K562 (cell line): ENCODE results near the gene ZNF280C. TPM values are rescaled to one million over a fixed set of nuclear protein-coding genes. Genes with fewer than 3 reads are reported as not detected.

ENCODE experiments used
- CHD2 ChIP-seq: IDR thresholded peaks from 2 replicates; pipeline ENCODE4 v1.6.1; 2011; ENCODE audit warnings: low read depth, low read length
- KAT2B ChIP-seq: IDR thresholded peaks from one replicate; pipeline ENCODE4 v1.6.1; 2012; ENCODE audit warnings: low read depth, mild to moderate bottlenecking, control low read depth, inconsistent platforms, low read length, moderate library complexity
- KDM1A ChIP-seq, 2 experiments: fragments of 450-650 bp; IDR thresholded peaks; 2 replicates each; pipeline ENCODE4 v1.6.1; 2016; ENCODE audit warnings: mild to moderate bottlenecking in 2 of 2
- KHSRP ChIP-seq: fragments of 450-650 bp; IDR thresholded peaks from 2 replicates; pipeline ENCODE4 v1.6.1; 2017
- L3MBTL2 ChIP-seq: fragments of 450-650 bp; IDR thresholded peaks from 2 replicates; pipeline ENCODE4 v1.6.1; 2016; ENCODE audit warnings: mild to moderate bottlenecking, moderate library complexity
- NCOA1 ChIP-seq: fragments of 450-650 bp; IDR thresholded peaks from 2 replicates; pipeline ENCODE4 v1.6.1; 2016; ENCODE audit warnings: low read depth
- NFE2L1 ChIP-seq: fragments of 450-650 bp; IDR thresholded peaks from 2 replicates; pipeline ENCODE4 v1.6.1; 2016; ENCODE audit warnings: missing genetic modification characterization, low read depth, mild to moderate bottlenecking, missing compliant biosample characterization, moderate library complexity, borderline replicate concordance
- NR2C1 ChIP-seq, 2 experiments: fragments of 450-650 bp; IDR thresholded peaks; 2 replicates each; pipeline ENCODE4 v1.6.1; 2017; ENCODE audit warnings: mild to moderate bottlenecking in 2 of 2, antibody characterized with exemption in 1 of 2, inconsistent platforms in 1 of 2, missing compliant biosample characterization in 1 of 2, missing genetic modification characterization in 1 of 2
- POLR2AphosphoS2 ChIP-seq: IDR thresholded peaks from 2 replicates; pipeline ENCODE4 v1.6.1; 2012; ENCODE audit warnings: low read length, improper control_type of control experiment
- POLR2B ChIP-seq: fragments of 450-650 bp; IDR thresholded peaks from 2 replicates; pipeline ENCODE4 v1.6.1; 2018; ENCODE audit warnings: low read depth; ENCODE audit not compliant: partially characterized antibody
- RBBP5 ChIP-seq: fragments of 200-600 bp; sonication (generic); IDR thresholded peaks from 2 replicates; pipeline ENCODE4 v1.6.1; 2012; ENCODE audit warnings: borderline replicate concordance, mild to moderate bottlenecking, low read length, control low read depth, inconsistent platforms; ENCODE audit not compliant: insufficient read depth, poor library complexity, severe bottlenecking
- RHOXF2B ChIP-seq: fragments of 250-450 bp; sonication (Bioruptor Pico); conservative IDR thresholded peaks from 2 replicates; pipeline ENCODE4 v1.5.1; 2021
- SNIP1 ChIP-seq: fragments of 450-650 bp; IDR thresholded peaks from 2 replicates; pipeline ENCODE4 v1.7.1; 2017; ENCODE audit warnings: low read depth, mild to moderate bottlenecking
- SP1 ChIP-seq: sonication (generic); formaldehyde crosslinking; IDR thresholded peaks from 2 replicates; pipeline ENCODE4 v1.8.1; 2022; ENCODE audit warnings: mild to moderate bottlenecking, missing genetic modification reagents
- SRSF1 ChIP-seq: fragments of 200-400 bp; formaldehyde crosslinking; IDR thresholded peaks from 2 replicates; pipeline ENCODE4 v1.6.1; 2017; ENCODE audit warnings: mild to moderate bottlenecking, low read depth, low read length, moderate library complexity
- SRSF3 ChIP-seq: fragments of 200-400 bp; formaldehyde crosslinking; IDR thresholded peaks from 2 replicates; pipeline ENCODE4 v1.6.1; 2016; ENCODE audit warnings: mild to moderate bottlenecking, low read length, moderate library complexity; ENCODE audit not compliant: insufficient read depth
- THAP12 ChIP-seq: fragments of 250-450 bp; sonication (Bioruptor Pico); IDR thresholded peaks from 2 replicates; pipeline ENCODE4 v1.9.0; 2021; ENCODE audit warnings: mild to moderate bottlenecking, inconsistent platforms
- ZKSCAN1 ChIP-seq: fragments of 150-350 bp; IDR thresholded peaks from 2 replicates; pipeline ENCODE4 v1.6.1; 2016; ENCODE audit warnings: low read depth, low read length
- ZNF165 ChIP-seq: fragments of 250-450 bp; sonication (Bioruptor Pico); IDR thresholded peaks from 2 replicates; pipeline ENCODE4 v1.4.0; 2020; ENCODE audit warnings: borderline replicate concordance
- ZNF239 ChIP-seq: fragments of 250-450 bp; sonication (Bioruptor Pico); IDR thresholded peaks from 2 replicates; pipeline ENCODE4 v1.4.0; 2020; ENCODE audit warnings: mild to moderate bottlenecking
- ZNF41 ChIP-seq: fragments of 250-450 bp; sonication (Bioruptor Pico); conservative IDR thresholded peaks from 2 replicates; pipeline ENCODE4 v1.4.0; 2020; ENCODE audit warnings: mild to moderate bottlenecking
- ZNF707 ChIP-seq: fragments of 250-450 bp; sonication (Bioruptor Pico); conservative IDR thresholded peaks from 2 replicates; pipeline ENCODE4 v1.8.0; 2022; ENCODE audit warnings: inconsistent platforms, mild to moderate bottlenecking, moderate library complexity
- ZNF778 ChIP-seq: fragments of 450-650 bp; formaldehyde crosslinking; IDR thresholded peaks from 2 replicates; pipeline ENCODE4 v1.4.0; 2020; ENCODE audit warnings: mild to moderate bottlenecking, moderate library complexity
- polyA plus RNA-seq, 8 experiments: library from polyadenylated mRNA; depleted of rRNA in 4 of 8; stranded (reverse) in 5 of 8; unstranded in 3 of 8; fragments of >200 nt; fragmentation: Nextera tagmentation in 2 of 8; fragmentation: Illumina TruSeq in 1 of 8; extraction: Ambion mirVana in 2 of 8; extraction: Trizol in 1 of 8; gene quantifications; 2 replicates each; pipeline versions ENCODE4 v1.2.1 to v1.2.3, GENCODE V29; 2011 to 2014; ENCODE audit warnings: inconsistent platforms in 1 of 8, missing spikeins in 1 of 8
- total RNA-seq, 7 experiments: library from RNA; depleted of rRNA in 6 of 7; stranded (reverse); fragments of >200 nt in 6 of 7; fragmentation: Illumina TruSeq in 2 of 7; extraction: Trizol in 2 of 7; gene quantifications; 2 replicates each; pipeline versions ENCODE4 v1.2.1 to v1.2.3, GENCODE V29; 2011 to 2021; ENCODE audit warnings: low replicate concordance in 1 of 7
- TF ChIP-seq, protein P1 (sequence below): fragments of 450-650 bp; conservative IDR thresholded peaks from 2 replicates; pipeline ENCODE4 v1.6.1; 2016; ENCODE audit warnings: missing genetic modification characterization, low read depth, mild to moderate bottlenecking, missing compliant biosample characterization, moderate library complexity
- TF ChIP-seq, protein P2 (sequence below): sonication (generic); formaldehyde crosslinking; IDR thresholded peaks from 2 replicates; pipeline ENCODE4 v1.9.0; 2022; ENCODE audit warnings: mild to moderate bottlenecking, missing genetic modification reagents
- TF ChIP-seq, protein P3 (sequence below): sonication (generic); formaldehyde crosslinking; IDR thresholded peaks from 2 replicates; pipeline ENCODE4 v1.5.0; 2020; ENCODE audit warnings: missing genetic modification reagents

The ZNF280C gene
- total and polyA plus RNA-seq, 9 of the 15 experiments (the other 6 are each of a cell fraction or from before 2014, with no cell fraction given), result 1.6 to 8.3 (median 4.4) TPM

DNA sequence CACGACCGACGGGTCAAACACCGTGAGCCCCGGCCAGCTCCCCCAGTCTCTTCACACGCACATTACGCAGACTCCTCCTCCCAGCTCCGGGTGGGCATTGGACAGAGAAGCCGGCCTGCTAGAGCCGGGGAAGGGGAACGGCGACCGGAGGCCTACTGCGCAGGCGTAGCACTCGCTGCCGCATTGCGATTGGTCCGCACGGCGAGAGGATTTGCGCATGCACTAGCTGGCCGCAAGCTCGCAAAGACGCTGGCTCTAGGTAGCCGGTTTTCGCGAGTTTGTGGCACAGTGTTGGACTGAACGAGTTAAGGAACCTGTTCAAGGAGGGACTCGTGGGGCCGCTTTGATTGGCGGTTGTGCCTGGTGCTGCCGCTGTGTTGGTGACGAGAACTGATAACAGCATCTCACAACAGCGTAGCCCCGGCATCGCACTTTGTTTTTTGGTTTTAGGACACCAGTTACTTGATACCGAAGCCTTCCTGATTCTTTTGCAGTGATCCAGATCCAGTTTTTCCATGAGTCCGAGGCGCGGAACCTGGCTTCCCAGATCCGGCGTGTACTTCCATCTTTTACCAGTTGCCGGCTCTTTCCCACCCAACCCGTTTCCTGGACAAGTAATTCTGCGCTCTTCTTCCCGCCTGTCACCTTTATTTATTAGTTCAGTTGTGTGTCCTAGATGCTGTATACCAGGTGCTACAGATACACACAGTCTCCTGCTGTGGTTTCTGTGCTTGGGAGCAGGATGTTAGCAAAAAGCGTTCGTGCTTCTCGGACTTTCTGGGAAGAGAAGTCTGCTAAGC, 102.8 kb downstream of the ZNF280C start, which contains the start of gene AIFM1 (continued):
- TF ChIP-seq ZNF707 (no peak), POLR2AphosphoS2 (no peak), POLR2B (peak; percentile 79), SNIP1 (no peak), SP1 (CRISPR knock-in tag) (peak; percentile 85; the same call in 1 of the 2 replicates), CHD2 (no peak), NFE2L1 (tag) (no peak), THAP12 (CRISPR knock-in tag) (no peak), ZNF778 (CRISPR knock-in tag) (no peak), RBBP5 (no peak), SRSF1 (no peak), L3MBTL2 (peak; percentile 71; the same call in 1 of the 2 replicates), NCOA1 (peak; percentile 45), KAT2B (no peak), KHSRP (no peak), ZNF165 (CRISPR knock-in tag) (no peak), SRSF3 (no peak), NR2C1 (IDR thresholded peaks at IDR 0.05) (no peak), NR2C1 (tag; IDR thresholded peaks at IDR 0.05) (no peak), RHOXF2B (CRISPR knock-in tag) (no peak), ZKSCAN1 (no peak; the same call in 1 of the 2 replicates), KDM1A (IDR thresholded peaks at IDR 0.05) (peak; percentile 19 to 62; a peak in 2 of 4 replicates), ZNF41 (CRISPR knock-in tag) (no peak), ZNF239 (no peak)
- TF ChIP-seq, protein P1, sequence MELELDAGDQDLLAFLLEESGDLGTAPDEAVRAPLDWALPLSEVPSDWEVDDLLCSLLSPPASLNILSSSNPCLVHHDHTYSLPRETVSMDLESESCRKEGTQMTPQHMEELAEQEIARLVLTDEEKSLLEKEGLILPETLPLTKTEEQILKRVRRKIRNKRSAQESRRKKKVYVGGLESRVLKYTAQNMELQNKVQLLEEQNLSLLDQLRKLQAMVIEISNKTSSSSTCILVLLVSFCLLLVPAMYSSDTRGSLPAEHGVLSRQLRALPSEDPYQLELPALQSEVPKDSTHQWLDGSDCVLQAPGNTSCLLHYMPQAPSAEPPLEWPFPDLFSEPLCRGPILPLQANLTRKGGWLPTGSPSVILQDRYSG (tag), result no peak
- TF ChIP-seq, protein P2, sequence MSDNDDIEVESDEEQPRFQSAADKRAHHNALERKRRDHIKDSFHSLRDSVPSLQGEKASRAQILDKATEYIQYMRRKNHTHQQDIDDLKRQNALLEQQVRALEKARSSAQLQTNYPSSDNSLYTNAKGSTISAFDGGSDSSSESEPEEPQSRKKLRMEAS (CRISPR knock-in tag), result no peak
- TF ChIP-seq, protein P3, sequence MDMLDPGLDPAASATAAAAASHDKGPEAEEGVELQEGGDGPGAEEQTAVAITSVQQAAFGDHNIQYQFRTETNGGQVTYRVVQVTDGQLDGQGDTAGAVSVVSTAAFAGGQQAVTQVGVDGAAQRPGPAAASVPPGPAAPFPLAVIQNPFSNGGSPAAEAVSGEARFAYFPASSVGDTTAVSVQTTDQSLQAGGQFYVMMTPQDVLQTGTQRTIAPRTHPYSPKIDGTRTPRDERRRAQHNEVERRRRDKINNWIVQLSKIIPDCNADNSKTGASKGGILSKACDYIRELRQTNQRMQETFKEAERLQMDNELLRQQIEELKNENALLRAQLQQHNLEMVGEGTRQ (CRISPR knock-in tag), result no peak
